Neural crest cell (in vitro differentiated cells): ENCODE measurements around the gene DYNC1H1. TPM values are rescaled to one million over a fixed set of nuclear protein-coding genes. Genes with fewer than 3 reads are reported as not detected.

Experiments used
- DNase-seq: peaks from one replicate; pipeline ENCODE4 v3.0.0; 2021; ENCODE audit warnings: low read depth, mixed read lengths, low spot score
- H3K27ac Mint-ChIP-seq: one replicate; pipeline ENCODE4 v1.8.0; 2021; ENCODE audit warnings: mild to moderate bottlenecking, mixed read lengths; ENCODE audit not compliant: unreplicated experiment
- H3K27me3 Mint-ChIP-seq: 2 replicates; pipeline ENCODE4 v1.8.0; 2021; ENCODE audit warnings: low read depth, mild to moderate bottlenecking, mixed read lengths
- H3K36me3 Mint-ChIP-seq: 2 replicates; pipeline ENCODE4 v1.8.0; 2021; ENCODE audit warnings: low read depth, mild to moderate bottlenecking, mixed read lengths
- H3K4me1 Mint-ChIP-seq: 2 replicates; pipeline ENCODE4 v1.8.0; 2021; ENCODE audit warnings: mixed read lengths
- H3K4me3 Mint-ChIP-seq: one replicate; pipeline ENCODE4 v1.8.0; 2021; ENCODE audit warnings: mild to moderate bottlenecking, mixed read lengths
- H3K9me3 Mint-ChIP-seq: 2 replicates; pipeline ENCODE4 v1.8.0; 2021; ENCODE audit warnings: mixed read lengths
- CTCF ChIP-seq: fragments of 200-600 bp; sonication (generic); conservative IDR thresholded peaks from 2 replicates; pipeline ENCODE4 v1.5.0; 2021; ENCODE audit warnings: antibody characterized with exemption, mild to moderate bottlenecking
- total RNA-seq: library from RNA; stranded (reverse); gene quantifications from 2 replicates; pipeline ENCODE4 v1.2.1, GENCODE V29; 2021

DYNC1H1 gene
- total RNA-seq, 1 donor from 2014 or later, result 528 TPM

GRCh38 chr14:102089621-102090343, 125.4 kb downstream of the DYNC1H1 start:
- Mint-ChIP-seq H3K27ac (no peak overlapping the region), H3K27me3 (no peaks in the 10 kb centered on the region), H3K36me3 (peaks cover 15% of the 10 kb centered on the region)

GRCh38 chr14:102090713-102091112, 126.3 kb downstream of the DYNC1H1 start:
- Mint-ChIP-seq H3K9me3 (no peaks in the 10 kb centered on the region), H3K27ac (no peak overlapping the region)

More at GRCh38 chr14:102089621-102090343, 125.4 kb downstream of the DYNC1H1 start:
- no peak for DNase-seq
- peaks cover 33% of the 10 kb centered on the region for H3K4me1 Mint-ChIP-seq
- TF ChIP-seq CTCF, result no peak
- H3K4me3 Mint-ChIP-seq, result peak overlapping the region; percentile 85
- H3K9me3 Mint-ChIP-seq, result no peaks in the 10 kb centered on the region

GRCh38 chr14:102092806-102093205, 128.4 kb downstream of the DYNC1H1 start:
- Mint-ChIP-seq H3K27me3 (no peaks in the 10 kb centered on the region), H3K9me3 (no peaks in the 10 kb centered on the region), H3K4me3 (no peak overlapping the region), H3K4me1 (peaks cover 30% of the 10 kb centered on the region), H3K27ac (no peak overlapping the region), H3K36me3 (no peaks in the 10 kb centered on the region)
- DNase-seq, result no peak
- no peak for TF ChIP-seq CTCF

More at GRCh38 chr14:102090713-102091112, 126.3 kb downstream of the DYNC1H1 start:
- Mint-ChIP-seq H3K4me3 (peak overlapping the region; percentile 85), H3K4me1 (peaks cover 28% of the 10 kb centered on the region), H3K36me3 (peaks cover 6% of the 10 kb centered on the region), H3K27me3 (no peaks in the 10 kb centered on the region)
- no peak for DNase-seq
- no peak for TF ChIP-seq CTCF

- Mint-ChIP-seq H3K4me3 (no peak overlapping the region), H3K36me3 (no peaks in the 10 kb centered on the region), H3K27me3 (no peaks in the 10 kb centered on the region), H3K27ac (no peak overlapping the region), H3K4me1 (peaks cover 20% of the 10 kb centered on the region), H3K9me3 (no peaks in the 10 kb centered on the region)
- DNase-seq, result no peak
- no peak for TF ChIP-seq CTCF
Measured at GRCh38 chr14:102094101-102094500, 129.7 kb downstream of the DYNC1H1 start.

GRCh38 chr14:102095231-102095870, 131.0 kb downstream of the DYNC1H1 start:
- H3K27ac Mint-ChIP-seq, result peak overlapping the region; percentile 70
- H3K27me3 Mint-ChIP-seq, result no peaks in the 10 kb centered on the region
- no peaks in the 10 kb centered on the region for H3K36me3 Mint-ChIP-seq
- TF ChIP-seq CTCF, result no peak
- H3K4me3 Mint-ChIP-seq, result peak overlapping the region; percentile 41
- H3K9me3 Mint-ChIP-seq, result no peaks in the 10 kb centered on the region
- H3K4me1 Mint-ChIP-seq, result peaks cover 12% of the 10 kb centered on the region
- DNase-seq, result no peak
